HEK293T (cell line): Measurements from ENCODE around the gene STXBP6.

Experiments used
- CTBP1 ChIP-seq: fragments of 450-650 bp; IDR thresholded peaks from 2 replicates; pipeline ENCODE4 v1.6.1; 2016; ENCODE audit warnings: borderline replicate concordance
- ELF4 ChIP-seq: fragments of 450-650 bp; IDR thresholded peaks from 2 replicates; pipeline ENCODE4 v1.6.1; 2017; ENCODE audit warnings: antibody characterized with exemption
- FOXK2 ChIP-seq: fragments of 450-650 bp; IDR thresholded peaks from 2 replicates; pipeline ENCODE4 v1.6.1; 2016; ENCODE audit warnings: mild to moderate bottlenecking
- L3MBTL2 ChIP-seq: fragments of 450-650 bp; conservative IDR thresholded peaks from 2 replicates; pipeline ENCODE4 v1.6.1; 2016; ENCODE audit warnings: mild to moderate bottlenecking
- SP1 ChIP-seq: fragments of 450-650 bp; IDR thresholded peaks from 2 replicates; pipeline ENCODE4 v1.6.1; 2017
- SUZ12 ChIP-seq: fragments of 450-650 bp; IDR thresholded peaks from 2 replicates; pipeline ENCODE4 v1.6.1; 2016; ENCODE audit warnings: mild to moderate bottlenecking
- TARDBP ChIP-seq: fragments of 450-650 bp; IDR thresholded peaks from 2 replicates; pipeline ENCODE4 v1.6.1; 2016

- TF ChIP-seq SP1 (no peak), CTBP1 (no peak), SUZ12 (no peak), ELF4 (no peak), TARDBP (no peak), FOXK2 (no peak), L3MBTL2 (no peak)
These were observed 236.7 kb downstream of the STXBP6 start for GRCh38 chr14:24813089-24813815.
